ENCODE results near the gene WAC.

GRCh38 chr10:28492116-28492920 lies 40.6 kb upstream of the WAC start:
- TF ChIP-seq CTCF (conservative IDR thresholded peaks at IDR 0.05; ENCODE audit: low read depth, low read length) (no peak), EZH2 (IDR thresholded peaks at IDR 0.05; ENCODE audit: borderline replicate concordance, low read depth, low read length, poor library complexity, severe bottlenecking) (no peak)

Data from A673 (cell line).